Neural progenitor cell (in vitro differentiated cells): ENCODE results near the gene LRRC72. TPM values are rescaled to one million over a fixed set of nuclear protein-coding genes. Genes with fewer than 3 reads are reported as not detected.

Experiments
- DNase-seq: peaks from one replicate; pipeline ENCODE4 v3.0.0-alpha.2; 2016; ENCODE audit warnings: low spot score
- H2AFZ ChIP-seq: fragments of 200-600 bp; sonication (generic); replicated peaks from 2 replicates; pipeline ENCODE4 v1.6.1; 2016; ENCODE audit warnings: antibody characterized with exemption
- H3F3A ChIP-seq: fragments of 200-600 bp; sonication (generic); 2 replicates; pipeline ENCODE4 v1.6.1; 2016; ENCODE audit warnings: antibody characterized with exemption, low read depth
- H3K27ac ChIP-seq: fragments of 200-600 bp; sonication (generic); 2 replicates; pipeline ENCODE4 v1.5.1; 2016; ENCODE audit warnings: mild to moderate bottlenecking
- H3K27me3 ChIP-seq: fragments of 200-600 bp; sonication (generic); 2 replicates; pipeline ENCODE4 v1.6.1; 2016; ENCODE audit warnings: mild to moderate bottlenecking, moderate library complexity
- H3K36me3 ChIP-seq: fragments of 200-600 bp; sonication (generic); 2 replicates; pipeline ENCODE4 v1.5.1; 2016
- H3K4me1 ChIP-seq: fragments of 200-600 bp; sonication (generic); 2 replicates; pipeline ENCODE4 v1.6.1; 2016; ENCODE audit warnings: mixed run types
- H3K4me2 ChIP-seq: fragments of 200-600 bp; sonication (generic); 2 replicates; pipeline ENCODE4 v1.6.1; 2016
- H3K4me3 ChIP-seq: fragments of 200-600 bp; sonication (generic); 2 replicates; pipeline ENCODE4 v1.5.1; 2016
- H3K79me2 ChIP-seq: fragments of 200-600 bp; sonication (generic); 2 replicates; pipeline ENCODE4 v1.6.1; 2016; ENCODE audit warnings: low read depth
- H3K9ac ChIP-seq: fragments of 200-600 bp; sonication (generic); 2 replicates; pipeline ENCODE4 v1.6.1; 2016
- H3K9me3 ChIP-seq: fragments of 200-600 bp; sonication (generic); 2 replicates; pipeline ENCODE4 v1.5.1; 2016; ENCODE audit warnings: low read depth
- H4K20me1 ChIP-seq: fragments of 200-600 bp; sonication (generic); 2 replicates; pipeline ENCODE4 v1.6.1; 2016; ENCODE audit warnings: low read depth
- H3K27ac Mint-ChIP-seq: 3 replicates; pipeline ENCODE4 v1.8.0; 2021; ENCODE audit warnings: mixed read lengths
- H3K27me3 Mint-ChIP-seq: 2 replicates; pipeline ENCODE4 v1.8.0; 2022; ENCODE audit warnings: low read depth, mild to moderate bottlenecking, inconsistent platforms, moderate library complexity, mixed read lengths; ENCODE audit not compliant: insufficient read depth
- H3K36me3 Mint-ChIP-seq: 3 replicates; pipeline ENCODE4 v1.8.0; 2021; ENCODE audit warnings: mixed read lengths
- H3K4me1 Mint-ChIP-seq: 3 replicates; pipeline ENCODE4 v1.8.0; 2021; ENCODE audit warnings: mixed read lengths
- H3K4me3 Mint-ChIP-seq: 3 replicates; pipeline ENCODE4 v1.8.0; 2021; ENCODE audit warnings: mild to moderate bottlenecking, moderate library complexity, mixed read lengths
- H3K9me3 Mint-ChIP-seq: 3 replicates; pipeline ENCODE4 v1.8.0; 2020; ENCODE audit warnings: mixed read lengths
- EZH2 ChIP-seq: fragments of 200-600 bp; sonication (generic); IDR thresholded peaks from 2 replicates; pipeline ENCODE4 v1.6.1; 2017; ENCODE audit warnings: antibody characterized with exemption, mild to moderate bottlenecking, moderate library complexity
- EZH2phosphoT487 ChIP-seq: fragments of 200-600 bp; sonication (generic); IDR thresholded peaks from 2 replicates; pipeline ENCODE4 v1.6.1; 2017; ENCODE audit warnings: antibody characterized with exemption
- total RNA-seq: library from RNA; depleted of rRNA; stranded (reverse); fragments of >200 nt; gene quantifications from 2 replicates; pipeline ENCODE4 v1.2.3, GENCODE V29; 2015; ENCODE audit warnings: low replicate concordance
- TF ChIP-seq, protein P1 (sequence below): fragments of 200-600 bp; sonication (generic); IDR thresholded peaks from 2 replicates; pipeline ENCODE4 v1.5.1; 2017; ENCODE audit warnings: antibody characterized with exemption, mild to moderate bottlenecking

Gene LRRC72
- total RNA-seq, 1 donor from 2014 or later, result not detected

DNA sequence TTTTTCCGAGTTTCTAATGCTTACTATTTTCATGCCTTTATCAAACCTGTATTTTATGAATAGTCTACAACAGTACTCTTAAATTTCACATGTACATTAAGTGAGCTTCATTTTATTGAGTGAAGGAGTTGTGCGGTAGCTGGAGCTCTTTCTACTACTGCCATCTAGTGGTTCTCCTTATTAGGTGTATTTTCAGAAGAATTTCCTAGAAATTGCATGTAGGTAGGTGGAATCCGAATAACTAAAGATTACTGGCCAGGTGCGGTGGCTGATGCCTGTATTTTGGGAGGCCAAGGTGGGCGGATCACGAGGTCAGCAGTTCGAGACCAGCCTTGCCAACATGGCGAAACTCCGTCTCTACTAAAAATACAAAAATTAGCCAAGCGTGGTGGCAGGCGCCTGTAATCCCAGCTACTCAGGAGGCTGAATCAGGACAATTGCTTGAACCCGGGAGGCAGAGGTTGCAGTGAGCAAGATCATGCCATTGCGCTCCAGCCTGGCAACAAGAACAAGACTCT, 38.3 kb downstream of the LRRC72 start:
- TF ChIP-seq EZH2 (no peak), EZH2phosphoT487 (no peak)
- TF ChIP-seq, protein P1, sequence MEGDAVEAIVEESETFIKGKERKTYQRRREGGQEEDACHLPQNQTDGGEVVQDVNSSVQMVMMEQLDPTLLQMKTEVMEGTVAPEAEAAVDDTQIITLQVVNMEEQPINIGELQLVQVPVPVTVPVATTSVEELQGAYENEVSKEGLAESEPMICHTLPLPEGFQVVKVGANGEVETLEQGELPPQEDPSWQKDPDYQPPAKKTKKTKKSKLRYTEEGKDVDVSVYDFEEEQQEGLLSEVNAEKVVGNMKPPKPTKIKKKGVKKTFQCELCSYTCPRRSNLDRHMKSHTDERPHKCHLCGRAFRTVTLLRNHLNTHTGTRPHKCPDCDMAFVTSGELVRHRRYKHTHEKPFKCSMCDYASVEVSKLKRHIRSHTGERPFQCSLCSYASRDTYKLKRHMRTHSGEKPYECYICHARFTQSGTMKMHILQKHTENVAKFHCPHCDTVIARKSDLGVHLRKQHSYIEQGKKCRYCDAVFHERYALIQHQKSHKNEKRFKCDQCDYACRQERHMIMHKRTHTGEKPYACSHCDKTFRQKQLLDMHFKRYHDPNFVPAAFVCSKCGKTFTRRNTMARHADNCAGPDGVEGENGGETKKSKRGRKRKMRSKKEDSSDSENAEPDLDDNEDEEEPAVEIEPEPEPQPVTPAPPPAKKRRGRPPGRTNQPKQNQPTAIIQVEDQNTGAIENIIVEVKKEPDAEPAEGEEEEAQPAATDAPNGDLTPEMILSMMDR, result peak; percentile 91
- H3F3A ChIP-seq, result no peaks in the 10 kb centered on the region
- no peaks in the 10 kb centered on the region for H3K36me3 ChIP-seq
- Mint-ChIP-seq H3K9me3 (no peaks in the 10 kb centered on the region), H3K27ac (no peak overlapping the region), H3K27me3 (no peaks in the 10 kb centered on the region), H3K4me3 (no peak overlapping the region), H3K4me1 (peaks cover 3% of the 10 kb centered on the region), H3K36me3 (no peaks in the 10 kb centered on the region)
- no peak overlapping the region for H3K4me3 ChIP-seq
- H3K27ac ChIP-seq, result no peak overlapping the region
- H4K20me1 ChIP-seq, result no peaks in the 10 kb centered on the region
- no peak overlapping the region for H3K9ac ChIP-seq
- no peaks in the 10 kb centered on the region for H3K9me3 ChIP-seq
- H3K79me2 ChIP-seq, result no peaks in the 10 kb centered on the region
- H3K4me2 ChIP-seq, result no peak overlapping the region
- DNase-seq, result peak; percentile 60
- no peaks in the 10 kb centered on the region for H3K4me1 ChIP-seq
- no peaks in the 10 kb centered on the region for H3K27me3 ChIP-seq
- no peak overlapping the region for H2AFZ ChIP-seq

DNA sequence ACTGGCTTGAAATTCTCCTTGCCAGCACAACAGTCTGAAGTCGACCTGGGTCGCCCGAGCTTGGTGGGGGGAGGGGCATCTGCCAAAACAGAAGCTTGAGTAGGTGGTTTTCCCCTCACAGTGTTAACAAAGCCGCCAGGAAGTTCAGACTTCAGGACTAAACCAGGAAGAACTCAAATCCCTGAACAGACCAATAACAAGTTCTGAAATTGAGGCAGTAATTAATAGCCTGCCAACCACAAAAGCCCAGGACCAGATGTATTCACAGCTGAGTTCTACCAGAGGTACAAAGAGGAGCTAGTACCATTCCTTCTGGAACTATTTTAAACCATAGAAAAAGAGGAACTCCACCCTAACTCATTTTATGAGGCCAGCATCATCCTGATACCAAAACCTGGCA, 45.3 kb downstream of the LRRC72 start:
- Mint-ChIP-seq H3K27ac (no peak overlapping the region), H3K36me3 (peaks cover 2% of the 10 kb centered on the region), H3K27me3 (no peaks in the 10 kb centered on the region), H3K4me3 (no peak overlapping the region), H3K4me1 (no peaks in the 10 kb centered on the region), H3K9me3 (peaks cover 5% of the 10 kb centered on the region)
- H3K27ac ChIP-seq, result no peak overlapping the region
- no peaks in the 10 kb centered on the region for H4K20me1 ChIP-seq
- H3K9me3 ChIP-seq, result no peaks in the 10 kb centered on the region
- H3K36me3 ChIP-seq, result no peaks in the 10 kb centered on the region
- no peaks in the 10 kb centered on the region for H3K27me3 ChIP-seq
- no peak for DNase-seq
- H3K4me1 ChIP-seq, result no peaks in the 10 kb centered on the region
- no peaks in the 10 kb centered on the region for H3F3A ChIP-seq
- H3K79me2 ChIP-seq, result no peaks in the 10 kb centered on the region
- H3K9ac ChIP-seq, result no peak overlapping the region
- peak overlapping the region; percentile 15 for H2AFZ ChIP-seq
- no peak for TF ChIP-seq EZH2phosphoT487
- TF ChIP-seq, protein P1, result no peak
- TF ChIP-seq EZH2, result no peak
- H3K4me3 ChIP-seq, result no peak overlapping the region
- H3K4me2 ChIP-seq, result no peak overlapping the region

DNA sequence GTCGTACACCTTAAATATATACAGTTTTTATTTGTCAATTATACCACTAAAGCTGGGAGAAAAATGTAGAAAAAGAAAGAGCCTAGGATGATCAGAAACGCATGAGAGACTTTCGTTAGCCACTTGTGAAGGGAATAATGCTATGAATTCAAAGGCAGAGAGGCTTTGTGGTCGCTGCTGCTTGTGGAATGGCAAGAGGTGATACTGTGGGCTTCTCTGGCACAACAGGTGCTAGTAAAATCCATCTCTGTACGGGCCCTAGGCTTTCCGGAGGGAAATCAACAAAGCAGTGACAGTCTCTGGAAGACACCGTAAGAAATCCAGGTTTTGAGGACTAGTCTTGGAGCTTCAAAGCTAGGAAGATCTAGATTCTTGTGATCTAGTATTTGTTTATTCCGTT, 52.6 kb downstream of the LRRC72 start:
- H3K79me2 ChIP-seq, result no peaks in the 10 kb centered on the region
- H3K9me3 Mint-ChIP-seq, result no peaks in the 10 kb centered on the region
- peak overlapping the region; percentile 56 for H2AFZ ChIP-seq
- no peaks in the 10 kb centered on the region for H3K27me3 Mint-ChIP-seq
- H3F3A ChIP-seq, result no peaks in the 10 kb centered on the region
- H3K36me3 ChIP-seq, result no peaks in the 10 kb centered on the region
- H3K9ac ChIP-seq, result no peak overlapping the region
- no peak overlapping the region for H3K4me2 ChIP-seq
- H3K4me1 ChIP-seq, result no peaks in the 10 kb centered on the region
- no peaks in the 10 kb centered on the region for H3K4me1 Mint-ChIP-seq
- H3K4me3 Mint-ChIP-seq, result no peak overlapping the region
- no peaks in the 10 kb centered on the region for H4K20me1 ChIP-seq
- H3K4me3 ChIP-seq, result no peak overlapping the region
- no peaks in the 10 kb centered on the region for H3K27me3 ChIP-seq
- no peak for DNase-seq
- no peaks in the 10 kb centered on the region for H3K36me3 Mint-ChIP-seq
- no peaks in the 10 kb centered on the region for H3K9me3 ChIP-seq
- no peak overlapping the region for H3K27ac Mint-ChIP-seq
- TF ChIP-seq EZH2 (no peak), EZH2phosphoT487 (no peak)
- TF ChIP-seq, protein P1, result no peak
- H3K27ac ChIP-seq, result no peak overlapping the region
